ENCODE measurements around the gene CIDEA.

DNA sequence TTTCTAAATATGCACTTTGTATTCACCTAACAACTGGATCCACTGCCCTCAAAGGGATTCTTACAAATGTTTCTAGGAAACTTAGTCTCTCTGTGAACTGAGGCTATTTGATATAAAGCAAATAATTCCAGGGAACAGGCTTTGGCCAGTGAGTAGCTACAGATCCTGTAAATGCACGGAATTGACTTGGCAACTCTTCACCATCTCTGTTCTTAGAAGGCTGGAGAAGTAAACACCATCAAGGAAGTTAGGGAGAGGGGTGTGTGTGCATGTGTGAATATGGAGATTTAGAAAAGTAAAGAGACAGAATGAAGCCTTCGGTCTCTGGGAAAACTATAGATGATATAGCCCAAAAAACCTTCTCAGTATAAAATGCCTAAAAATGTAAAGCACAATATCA, 10.7 kb downstream of the CIDEA start:
- TF ChIP-seq CTCF (IDR thresholded peaks at IDR 0.05) (no peak), EZH2 (IDR thresholded peaks at IDR 0.05; ENCODE audit: borderline replicate concordance, insufficient read depth, low read depth, low read length, poor library complexity, severe bottlenecking) (no peak)

All from B cell (primary cell).